HEK293 (cell line): ENCODE data around the gene STX10.
A peak's percentile ranks its signal among the peaks of the same experiment; 100 is the strongest.

Experiments
- GLIS2 ChIP-seq: fragments of 450-650 bp; formaldehyde crosslinking; IDR thresholded peaks from 2 replicates; pipeline ENCODE4 v1.5.1; 2016; ENCODE audit warnings: missing biosample characterization, missing genetic modification characterization
- PATZ1 ChIP-seq: fragments of 450-650 bp; formaldehyde crosslinking; IDR thresholded peaks from 2 replicates; pipeline ENCODE4 v1.5.1; 2016; ENCODE audit warnings: missing biosample characterization, missing genetic modification characterization
- PRDM1 ChIP-seq: fragments of 450-650 bp; formaldehyde crosslinking; IDR thresholded peaks from 2 replicates; pipeline ENCODE4; 2016; ENCODE audit warnings: missing biosample characterization, missing genetic modification characterization
- SCRT2 ChIP-seq: fragments of 450-650 bp; formaldehyde crosslinking; IDR thresholded peaks from 2 replicates; pipeline ENCODE4 v1.5.1; 2016; ENCODE audit warnings: missing biosample characterization, missing genetic modification characterization
- ZBTB21 ChIP-seq: fragments of 450-650 bp; formaldehyde crosslinking; IDR thresholded peaks from 2 replicates; pipeline ENCODE4 v1.5.1; 2017; ENCODE audit warnings: missing biosample characterization, missing genetic modification characterization
- ZBTB26 ChIP-seq: fragments of 450-650 bp; formaldehyde crosslinking; optimal IDR thresholded peaks from 2 replicates; pipeline ENCODE3; 2016; ENCODE audit warnings: missing biosample characterization, mild to moderate bottlenecking, missing genetic modification characterization
- ZFP3 ChIP-seq: fragments of 450-650 bp; formaldehyde crosslinking; IDR thresholded peaks from 2 replicates; pipeline ENCODE4 v1.5.1; 2016; ENCODE audit warnings: low read depth, missing biosample characterization, missing genetic modification characterization
- ZFP41 ChIP-seq: fragments of 450-650 bp; formaldehyde crosslinking; IDR thresholded peaks from 2 replicates; pipeline ENCODE4 v1.5.1; 2016; ENCODE audit warnings: missing biosample characterization, missing genetic modification characterization, borderline replicate concordance
- ZIC2 ChIP-seq: fragments of 450-650 bp; formaldehyde crosslinking; IDR thresholded peaks from 2 replicates; pipeline ENCODE4 v1.5.1; 2016; ENCODE audit warnings: missing biosample characterization, missing genetic modification characterization
- ZNF10 ChIP-seq: fragments of 450-650 bp; formaldehyde crosslinking; IDR thresholded peaks from 2 replicates; pipeline ENCODE4 v1.5.1; 2017; ENCODE audit warnings: missing biosample characterization, missing genetic modification characterization
- ZNF114 ChIP-seq: fragments of 450-650 bp; formaldehyde crosslinking; IDR thresholded peaks from 2 replicates; pipeline ENCODE4 v1.5.0; 2017; ENCODE audit warnings: missing biosample characterization, missing genetic modification characterization
- ZNF133 ChIP-seq: fragments of 450-650 bp; formaldehyde crosslinking; IDR thresholded peaks from 2 replicates; pipeline ENCODE4 v1.5.1; 2016; ENCODE audit warnings: missing biosample characterization, missing genetic modification characterization
- ZNF169 ChIP-seq: fragments of 450-650 bp; formaldehyde crosslinking; IDR thresholded peaks from 2 replicates; pipeline ENCODE4 v1.5.1; 2016; ENCODE audit warnings: missing biosample characterization, missing genetic modification characterization
- ZNF174 ChIP-seq: fragments of 450-650 bp; formaldehyde crosslinking; IDR thresholded peaks from 2 replicates; pipeline ENCODE4 v1.5.0; 2017; ENCODE audit warnings: missing biosample characterization, mild to moderate bottlenecking, missing genetic modification characterization
- ZNF19 ChIP-seq: fragments of 450-650 bp; formaldehyde crosslinking; IDR thresholded peaks from 2 replicates; pipeline ENCODE4; 2016; ENCODE audit warnings: missing biosample characterization, missing genetic modification characterization, low read depth
- ZNF202 ChIP-seq: fragments of 450-650 bp; formaldehyde crosslinking; IDR thresholded peaks from 2 replicates; pipeline ENCODE4 v1.5.1; 2016; ENCODE audit warnings: missing biosample characterization, missing genetic modification characterization, borderline replicate concordance
- ZNF239 ChIP-seq: fragments of 450-650 bp; formaldehyde crosslinking; IDR thresholded peaks from 2 replicates; pipeline ENCODE4 v1.5.1; 2016; ENCODE audit warnings: missing biosample characterization, missing genetic modification characterization
- ZNF274 ChIP-seq, 2 experiments: fragments of 200-500 bp in 1 of 2; fragments of 450-650 bp in 1 of 2; sonication (Bioruptor generic) in 1 of 2; formaldehyde crosslinking in 1 of 2; IDR thresholded peaks; 2 replicates each; pipeline versions ENCODE4 v1.5.1 to v1.6.1; 2014 to 2016; ENCODE audit warnings: borderline replicate concordance in 1 of 2, inconsistent platforms in 1 of 2, low read length in 1 of 2, missing biosample characterization in 1 of 2, missing genetic modification characterization in 1 of 2
- ZNF324 ChIP-seq: fragments of 450-650 bp; formaldehyde crosslinking; IDR thresholded peaks from 2 replicates; pipeline ENCODE4 v1.5.1; 2016; ENCODE audit warnings: missing biosample characterization, missing genetic modification characterization
- ZNF416 ChIP-seq: fragments of 450-650 bp; formaldehyde crosslinking; IDR thresholded peaks from 2 replicates; pipeline ENCODE4 v1.5.1; 2016; ENCODE audit warnings: missing biosample characterization, missing genetic modification characterization
- ZNF510 ChIP-seq: fragments of 450-650 bp; formaldehyde crosslinking; IDR thresholded peaks from 2 replicates; pipeline ENCODE4 v1.5.1; 2018; ENCODE audit warnings: mild to moderate bottlenecking, missing genetic modification characterization, missing biosample characterization; ENCODE audit not compliant: insufficient replicate concordance
- ZNF514 ChIP-seq: fragments of 450-650 bp; formaldehyde crosslinking; IDR thresholded peaks from 2 replicates; pipeline ENCODE4 v1.5.1; 2016; ENCODE audit warnings: missing biosample characterization, missing genetic modification characterization
- ZNF555 ChIP-seq: fragments of 450-650 bp; formaldehyde crosslinking; conservative IDR thresholded peaks from 2 replicates; pipeline ENCODE4 v1.5.1; 2017; ENCODE audit warnings: missing biosample characterization, mild to moderate bottlenecking, missing genetic modification characterization, inconsistent platforms
- ZNF561 ChIP-seq: fragments of 450-650 bp; IDR thresholded peaks from 2 replicates; pipeline ENCODE4 v1.5.1; 2018; ENCODE audit warnings: missing biosample characterization, missing genetic modification characterization, borderline replicate concordance
- ZNF571 ChIP-seq: fragments of 450-650 bp; formaldehyde crosslinking; IDR thresholded peaks from 2 replicates; pipeline ENCODE4 v1.5.0; 2017; ENCODE audit warnings: missing biosample characterization, missing genetic modification characterization
- ZNF677 ChIP-seq: fragments of 450-650 bp; IDR thresholded peaks from 2 replicates; pipeline ENCODE4 v1.5.0; 2018; ENCODE audit warnings: missing biosample characterization, mild to moderate bottlenecking, missing genetic modification characterization, moderate library complexity
- ZNF76 ChIP-seq: fragments of 450-650 bp; formaldehyde crosslinking; IDR thresholded peaks from 2 replicates; pipeline ENCODE4; 2016; ENCODE audit warnings: low read depth, missing biosample characterization, missing genetic modification characterization, borderline replicate concordance
- ZNF768 ChIP-seq: fragments of 450-650 bp; formaldehyde crosslinking; IDR thresholded peaks from 2 replicates; pipeline ENCODE4 v1.5.1; 2018; ENCODE audit warnings: missing biosample characterization, mild to moderate bottlenecking, missing genetic modification characterization
- ZNF792 ChIP-seq: fragments of 450-650 bp; formaldehyde crosslinking; IDR thresholded peaks from 2 replicates; pipeline ENCODE4 v1.5.1; 2016; ENCODE audit warnings: missing biosample characterization, missing genetic modification characterization
- ZNF843 ChIP-seq: fragments of 450-650 bp; formaldehyde crosslinking; IDR thresholded peaks from 2 replicates; pipeline ENCODE4 v1.5.1; 2016; ENCODE audit warnings: missing biosample characterization, missing genetic modification characterization
- ZSCAN16 ChIP-seq: fragments of 450-650 bp; formaldehyde crosslinking; IDR thresholded peaks from 2 replicates; pipeline ENCODE4 v1.5.1; 2016; ENCODE audit warnings: missing biosample characterization, missing genetic modification characterization
- TF ChIP-seq, protein P1 (sequence below): fragments of 450-650 bp; formaldehyde crosslinking; IDR thresholded peaks from 2 replicates; pipeline ENCODE4 v1.5.1; 2016; ENCODE audit warnings: missing biosample characterization, missing genetic modification characterization
- TF ChIP-seq, protein P2 (sequence below): fragments of 450-650 bp; formaldehyde crosslinking; IDR thresholded peaks from 2 replicates; pipeline ENCODE4 v1.5.1; 2016; ENCODE audit warnings: missing biosample characterization, missing genetic modification characterization
- TF ChIP-seq, protein P3 (sequence below): fragments of 450-650 bp; formaldehyde crosslinking; IDR thresholded peaks from 2 replicates; pipeline ENCODE4 v1.5.1; 2016; ENCODE audit warnings: missing biosample characterization, missing genetic modification characterization

Gene STX10

GRCh38 chr19:13152974-13153568 is 2.9 kb upstream of the STX10 start (continued):
- no peak for TF ChIP-seq ZNF114 (tag by site-specific recombination)
- TF ChIP-seq ZBTB21 (tag by site-specific recombination), result peak; percentile 94
- no peak; the same call in 1 of the 2 replicates for TF ChIP-seq ZSCAN16
- TF ChIP-seq, protein P1, sequence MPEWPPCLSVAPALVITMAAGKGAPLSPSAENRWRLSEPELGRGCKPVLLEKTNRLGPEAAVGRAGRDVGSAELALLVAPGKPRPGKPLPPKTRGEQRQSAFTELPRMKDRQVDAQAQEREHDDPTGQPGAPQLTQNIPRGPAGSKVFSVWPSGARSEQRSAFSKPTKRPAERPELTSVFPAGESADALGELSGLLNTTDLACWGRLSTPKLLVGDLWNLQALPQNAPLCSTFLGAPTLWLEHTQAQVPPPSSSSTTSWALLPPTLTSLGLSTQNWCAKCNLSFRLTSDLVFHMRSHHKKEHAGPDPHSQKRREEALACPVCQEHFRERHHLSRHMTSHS (tag by site-specific recombination), result 0 out of 2 replicates have a peak, but pooled peaks have one; percentile 44
- no peak for TF ChIP-seq ZNF514 (tag by site-specific recombination)
- peak; percentile 76; the same call in 1 of the 2 replicates for TF ChIP-seq ZNF169
- peak; percentile 79 for TF ChIP-seq PATZ1 (tag by site-specific recombination)
- TF ChIP-seq ZNF677, result no peak
- no peak; the same call in none of the 2 replicates for TF ChIP-seq ZNF561 (tag by site-specific recombination)
- TF ChIP-seq ZNF19, result no peak
- TF ChIP-seq ZIC2 (tag by site-specific recombination), result peak; percentile 29; the same call in 1 of the 2 replicates
- TF ChIP-seq ZBTB26 (tag by site-specific recombination), result no peak
- no peak; the same call in 1 of the 2 replicates for TF ChIP-seq ZNF792 (tag by site-specific recombination)
- TF ChIP-seq GLIS2 (tag by site-specific recombination), result 0 out of 2 replicates have a peak, but pooled peaks have one; percentile 42
- TF ChIP-seq, protein P2, sequence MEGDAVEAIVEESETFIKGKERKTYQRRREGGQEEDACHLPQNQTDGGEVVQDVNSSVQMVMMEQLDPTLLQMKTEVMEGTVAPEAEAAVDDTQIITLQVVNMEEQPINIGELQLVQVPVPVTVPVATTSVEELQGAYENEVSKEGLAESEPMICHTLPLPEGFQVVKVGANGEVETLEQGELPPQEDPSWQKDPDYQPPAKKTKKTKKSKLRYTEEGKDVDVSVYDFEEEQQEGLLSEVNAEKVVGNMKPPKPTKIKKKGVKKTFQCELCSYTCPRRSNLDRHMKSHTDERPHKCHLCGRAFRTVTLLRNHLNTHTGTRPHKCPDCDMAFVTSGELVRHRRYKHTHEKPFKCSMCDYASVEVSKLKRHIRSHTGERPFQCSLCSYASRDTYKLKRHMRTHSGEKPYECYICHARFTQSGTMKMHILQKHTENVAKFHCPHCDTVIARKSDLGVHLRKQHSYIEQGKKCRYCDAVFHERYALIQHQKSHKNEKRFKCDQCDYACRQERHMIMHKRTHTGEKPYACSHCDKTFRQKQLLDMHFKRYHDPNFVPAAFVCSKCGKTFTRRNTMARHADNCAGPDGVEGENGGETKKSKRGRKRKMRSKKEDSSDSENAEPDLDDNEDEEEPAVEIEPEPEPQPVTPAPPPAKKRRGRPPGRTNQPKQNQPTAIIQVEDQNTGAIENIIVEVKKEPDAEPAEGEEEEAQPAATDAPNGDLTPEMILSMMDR (tag by site-specific recombination), result peak; percentile 97
- no peak; the same call in 1 of the 2 replicates for TF ChIP-seq ZNF324 (tag by site-specific recombination)
- TF ChIP-seq ZNF202 (tag by site-specific recombination), result no peak
- no peak; the same call in 1 of the 2 replicates for TF ChIP-seq ZNF133 (tag by site-specific recombination)
- TF ChIP-seq SCRT2 (tag by site-specific recombination), result peak; percentile 92
- TF ChIP-seq ZNF10, result peak; percentile 38; the same call in 1 of the 2 replicates
- TF ChIP-seq ZNF555 (tag by site-specific recombination), result no peak
- no peak for TF ChIP-seq ZNF571
- no peak for TF ChIP-seq PRDM1 (tag by site-specific recombination)
- TF ChIP-seq, protein P3, sequence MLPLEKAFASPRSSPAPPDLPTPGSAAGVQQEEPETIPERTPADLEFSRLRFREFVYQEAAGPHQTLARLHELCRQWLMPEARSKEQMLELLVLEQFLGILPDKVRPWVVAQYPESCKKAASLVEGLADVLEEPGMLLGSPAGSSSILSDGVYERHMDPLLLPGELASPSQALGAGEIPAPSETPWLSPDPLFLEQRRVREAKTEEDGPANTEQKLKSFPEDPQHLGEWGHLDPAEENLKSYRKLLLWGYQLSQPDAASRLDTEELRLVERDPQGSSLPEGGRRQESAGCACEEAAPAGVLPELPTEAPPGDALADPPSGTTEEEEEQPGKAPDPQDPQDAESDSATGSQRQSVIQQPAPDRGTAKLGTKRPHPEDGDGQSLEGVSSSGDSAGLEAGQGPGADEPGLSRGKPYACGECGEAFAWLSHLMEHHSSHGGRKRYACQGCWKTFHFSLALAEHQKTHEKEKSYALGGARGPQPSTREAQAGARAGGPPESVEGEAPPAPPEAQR (tag by site-specific recombination), result peak; percentile 75; the same call in 1 of the 2 replicates
- peak; percentile 82 for TF ChIP-seq ZNF843 (tag by site-specific recombination)
- no peak for TF ChIP-seq ZNF274 (IDR thresholded peaks at IDR 0.05; ENCODE audit: low read length)
- TF ChIP-seq ZNF274 (tag by site-specific recombination; IDR thresholded peaks at IDR 0.05; ENCODE audit: borderline replicate concordance), result no peak
- TF ChIP-seq ZNF768 (tag by site-specific recombination), result peak; percentile 48; the same call in 1 of the 2 replicates
- no peak for TF ChIP-seq ZNF510 (tag by site-specific recombination)
- no peak for TF ChIP-seq ZNF416 (tag by site-specific recombination)
- TF ChIP-seq ZFP41 (tag by site-specific recombination), result peak; percentile 99
- TF ChIP-seq ZNF174 (tag by site-specific recombination), result no peak
- no peak for TF ChIP-seq ZNF239 (tag by site-specific recombination)
- TF ChIP-seq ZFP3 (tag by site-specific recombination), result no peak
- peak; percentile 75; the same call in 1 of the 2 replicates for TF ChIP-seq ZNF76 (tag by site-specific recombination)
